ENCODE results near the gene MGRN1.

DNA sequence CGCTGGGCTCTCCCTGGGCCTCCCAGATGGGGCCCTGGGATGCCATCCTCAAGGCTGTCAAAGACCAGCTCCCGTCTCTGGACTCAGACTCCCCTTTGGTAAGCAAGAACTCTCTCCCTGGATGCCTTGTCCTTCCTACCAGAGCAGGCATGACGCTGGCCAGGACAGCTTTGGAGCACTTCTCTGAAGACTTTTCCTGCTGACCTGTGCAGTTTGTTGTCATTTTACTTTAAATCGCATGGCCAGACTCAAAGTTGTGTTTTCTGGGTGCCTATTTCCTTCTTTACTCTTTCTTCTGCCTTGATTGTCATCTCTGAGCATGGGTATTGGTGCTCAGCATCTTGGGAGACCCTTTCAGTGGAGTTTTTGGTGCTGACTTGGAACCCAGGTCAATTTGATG lies 111.9 kb downstream of the MGRN1 start:
- TF ChIP-seq, protein P1, sequence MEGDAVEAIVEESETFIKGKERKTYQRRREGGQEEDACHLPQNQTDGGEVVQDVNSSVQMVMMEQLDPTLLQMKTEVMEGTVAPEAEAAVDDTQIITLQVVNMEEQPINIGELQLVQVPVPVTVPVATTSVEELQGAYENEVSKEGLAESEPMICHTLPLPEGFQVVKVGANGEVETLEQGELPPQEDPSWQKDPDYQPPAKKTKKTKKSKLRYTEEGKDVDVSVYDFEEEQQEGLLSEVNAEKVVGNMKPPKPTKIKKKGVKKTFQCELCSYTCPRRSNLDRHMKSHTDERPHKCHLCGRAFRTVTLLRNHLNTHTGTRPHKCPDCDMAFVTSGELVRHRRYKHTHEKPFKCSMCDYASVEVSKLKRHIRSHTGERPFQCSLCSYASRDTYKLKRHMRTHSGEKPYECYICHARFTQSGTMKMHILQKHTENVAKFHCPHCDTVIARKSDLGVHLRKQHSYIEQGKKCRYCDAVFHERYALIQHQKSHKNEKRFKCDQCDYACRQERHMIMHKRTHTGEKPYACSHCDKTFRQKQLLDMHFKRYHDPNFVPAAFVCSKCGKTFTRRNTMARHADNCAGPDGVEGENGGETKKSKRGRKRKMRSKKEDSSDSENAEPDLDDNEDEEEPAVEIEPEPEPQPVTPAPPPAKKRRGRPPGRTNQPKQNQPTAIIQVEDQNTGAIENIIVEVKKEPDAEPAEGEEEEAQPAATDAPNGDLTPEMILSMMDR (IDR thresholded peaks at IDR 0.05; ENCODE audit: poor library complexity, severe bottlenecking), result no peak
- TF ChIP-seq EP300 (conservative IDR thresholded peaks at IDR 0.05; ENCODE audit: poor library complexity, severe bottlenecking) (no peak), TAF1 (IDR thresholded peaks at IDR 0.05; ENCODE audit: low read depth) (no peak), EZH2 (IDR thresholded peaks at IDR 0.05; ENCODE audit: borderline replicate concordance, insufficient read depth, low read length, poor library complexity, severe bottlenecking) (no peak)

All from neural cell (in vitro differentiated cells).